Right ventricle myocardium inferior (tissue), 1 donor: ENCODE results near the gene FNDC5. TPM values are rescaled to one million over a fixed set of nuclear protein-coding genes. Genes with fewer than 3 reads are reported as not detected.

Source experiments
- ATAC-seq: fragments of 200-7000 bp; cut with Tn5 transposase; one replicate; pipeline ENCODE4 v1.9.1; 2020; ENCODE audit warnings: mild to moderate bottlenecking, moderate library complexity
- DNase-seq: peaks from one replicate; pipeline ENCODE4 v3.0.0; 2021; ENCODE audit errors: missing footprints
- intact Hi-C: fragments of 100-400 bp; cut with DNase I; formaldehyde crosslinking; loops from one replicate; pipeline ENCODE4 v1.11.0; 2022
- total RNA-seq: library from RNA; stranded (reverse); fragmentation: NEBNext Ultra II Directional; extraction: Animal tissue kit (Norgen Biotek cat#: 25700); gene quantifications from one replicate; pipeline ENCODE4 v1.2.1, GENCODE V29; 2021
- donor health status: DM: no; HTN: yes; CAD: no; lungs with severe emphysema.

Gene FNDC5
- total RNA-seq, 1 donor from 2014 or later = 139 TPM

DNA sequence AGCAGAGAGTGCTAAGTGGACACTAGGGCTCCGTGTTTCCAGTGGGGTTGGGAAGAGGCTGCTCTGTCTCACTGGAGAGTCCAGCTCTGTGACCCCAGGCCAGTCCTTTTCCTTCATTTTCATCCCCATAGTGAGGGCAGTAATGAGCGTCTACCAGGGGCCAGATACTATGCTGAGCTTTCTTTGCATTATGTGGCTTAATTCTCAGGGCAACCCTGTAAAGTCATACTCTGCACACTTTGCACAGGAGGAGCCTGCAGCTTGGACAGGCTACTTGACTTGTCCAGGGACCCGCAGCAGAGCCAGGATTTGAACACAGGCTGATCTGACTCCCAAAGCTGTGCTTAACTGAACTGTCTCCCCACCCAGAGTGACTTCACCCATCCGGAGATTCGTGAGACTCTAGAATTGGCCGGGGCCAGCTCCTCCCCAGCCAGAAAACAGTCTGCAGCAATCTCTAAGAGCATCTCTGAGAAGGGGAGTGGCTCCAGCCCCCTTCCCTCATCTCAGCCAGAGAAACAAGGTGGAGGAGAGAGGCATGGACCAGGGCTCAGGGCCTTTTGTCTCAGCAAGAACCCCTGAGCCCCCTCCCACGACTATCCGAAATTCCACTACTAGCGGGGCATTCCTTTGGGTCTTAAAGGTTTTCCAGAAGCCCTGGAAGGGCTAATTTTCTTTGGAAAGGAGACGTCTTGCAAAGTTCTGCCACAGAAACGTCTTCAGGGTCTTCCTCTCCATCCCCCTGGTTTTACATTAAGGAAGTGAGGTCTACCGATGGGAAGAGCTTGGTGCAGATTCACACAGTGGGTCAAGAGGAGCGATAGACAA, 866 bp upstream of the FNDC5 start:
- ATAC-seq (peak; percentile 26), DNase-seq (no peak)
- intact Hi-C loops = loop anchor here (2.0 to 5.0 kb wide), 2 partner anchors 55 to 169 kb away; partner anchors contain the start of genes S100PBP, SYNC and YARS1

DNA sequence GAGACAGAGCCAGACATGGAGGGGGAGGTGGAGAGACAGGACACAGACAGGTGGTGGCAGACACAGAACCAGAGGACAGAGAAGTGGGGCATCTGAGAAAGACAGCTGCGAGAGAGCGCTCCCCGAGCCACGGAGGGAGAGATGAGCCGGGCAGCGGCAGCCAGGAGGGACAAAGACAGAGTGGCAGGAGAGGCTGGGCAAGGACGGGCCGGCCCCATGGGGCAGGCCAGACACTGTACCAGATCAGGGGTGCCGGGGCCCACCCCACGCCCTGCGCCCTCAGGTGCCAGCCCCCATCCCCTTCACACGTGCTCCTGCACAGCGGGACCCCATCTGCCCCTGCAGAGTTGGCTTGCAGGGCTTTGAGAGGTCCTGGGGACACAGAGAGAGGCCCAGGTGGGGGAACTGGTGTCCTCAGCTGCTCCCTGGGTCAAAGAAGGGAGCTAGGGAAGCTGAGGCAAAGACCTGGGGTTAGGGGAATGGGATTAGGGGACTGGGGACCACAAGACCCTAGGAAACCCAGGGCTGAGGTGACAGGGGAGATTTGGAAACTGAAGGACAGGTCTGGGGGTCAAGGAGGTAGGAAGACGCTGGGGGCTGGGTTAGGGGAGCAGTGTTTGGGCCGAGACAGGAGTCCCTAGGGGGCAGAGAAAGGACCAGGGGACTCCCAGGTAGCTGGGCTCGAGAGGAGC, 643 bp downstream of the FNDC5 start:
- DNase-seq (no peak), ATAC-seq (no peak)
- intact Hi-C loops = loop anchor here (5.0 kb wide), 1 partner anchor 168 kb away; the partner anchor contains the start of gene SYNC

DNA sequence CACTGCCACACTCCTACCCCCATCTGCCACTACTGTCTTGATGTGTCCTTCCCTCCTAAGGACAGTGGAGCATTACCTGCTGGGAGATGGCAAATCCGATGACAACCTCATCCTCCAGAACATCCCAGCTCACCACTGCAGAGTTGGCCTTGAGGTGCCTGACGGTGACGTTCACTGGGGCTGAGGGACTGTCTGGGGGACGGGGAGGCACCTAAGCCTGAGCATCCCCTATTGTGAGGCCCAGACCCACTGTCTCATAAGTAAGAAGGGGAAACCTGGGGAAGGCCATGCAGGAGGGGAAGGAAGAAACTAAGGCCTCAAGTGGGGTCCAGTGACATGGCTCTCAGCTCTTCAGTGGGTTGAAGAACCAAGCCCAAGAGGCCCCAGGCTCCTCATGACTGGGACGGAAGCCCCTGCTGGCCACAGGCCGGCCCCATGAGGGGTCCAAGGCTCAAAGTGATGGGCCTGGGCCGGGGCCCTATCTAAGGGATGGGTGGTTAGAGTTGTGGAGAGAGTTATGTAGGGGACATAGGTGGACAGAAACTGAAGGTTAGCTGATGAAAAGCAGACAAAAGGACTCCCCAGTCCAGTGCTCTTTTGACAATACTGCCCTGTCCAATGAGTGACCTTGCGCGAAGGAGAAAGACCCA, 1.8 kb downstream of the FNDC5 start:
- no peak for ATAC-seq
- intact Hi-C loops = no loop called here
- DNase-seq = no peak

- intact Hi-C loops = no loop called here
- ATAC-seq (no peak), DNase-seq (no peak)
Measured at GRCh38 chr1:32868085-32868484, 2.6 kb downstream of the FNDC5 start.

DNA sequence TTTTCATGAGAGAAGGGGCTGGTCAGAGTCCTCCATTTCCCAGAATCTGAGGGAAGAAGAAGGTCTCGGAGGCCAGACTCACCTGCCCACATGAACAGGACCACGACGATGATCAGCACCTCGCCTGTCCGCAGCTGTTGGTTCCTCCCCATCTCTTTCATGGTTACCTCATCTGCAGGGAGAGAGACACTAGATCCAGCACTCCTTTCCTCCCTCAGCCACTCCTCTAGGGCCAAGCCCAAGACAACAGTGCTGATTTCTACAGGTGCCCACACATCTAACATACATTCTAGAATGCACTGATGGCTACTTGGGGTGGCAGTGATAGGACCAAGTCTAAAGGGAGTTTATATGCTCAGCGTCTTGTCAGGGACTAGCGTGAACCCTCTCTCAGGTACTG, 3.0 kb downstream of the FNDC5 start:
- DNase-seq (no peak), ATAC-seq (no peak)
- intact Hi-C loops = no loop called here

DNA sequence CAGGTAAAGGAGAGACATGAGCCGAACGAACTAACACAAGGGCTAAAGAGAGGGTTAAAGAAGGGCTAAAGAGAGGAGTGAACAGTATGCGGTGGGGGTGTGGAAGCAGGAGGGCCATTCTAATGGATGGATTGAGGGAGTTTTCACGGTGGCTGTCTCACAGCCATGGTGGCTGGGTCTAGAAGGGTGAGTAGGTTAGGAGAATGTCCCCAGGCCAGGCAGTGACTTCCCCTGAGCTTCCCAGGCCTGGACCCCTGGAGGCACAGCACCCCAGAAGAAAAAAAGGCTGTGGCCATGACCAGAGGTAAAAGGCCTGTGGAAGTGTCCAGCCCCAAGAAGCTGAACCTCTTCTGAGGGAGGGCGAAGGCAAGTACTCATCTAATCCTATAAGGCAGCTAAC, 3.6 kb downstream of the FNDC5 start:
- intact Hi-C loops = no loop called here
- DNase-seq = no peak
- no peak for ATAC-seq

DNA sequence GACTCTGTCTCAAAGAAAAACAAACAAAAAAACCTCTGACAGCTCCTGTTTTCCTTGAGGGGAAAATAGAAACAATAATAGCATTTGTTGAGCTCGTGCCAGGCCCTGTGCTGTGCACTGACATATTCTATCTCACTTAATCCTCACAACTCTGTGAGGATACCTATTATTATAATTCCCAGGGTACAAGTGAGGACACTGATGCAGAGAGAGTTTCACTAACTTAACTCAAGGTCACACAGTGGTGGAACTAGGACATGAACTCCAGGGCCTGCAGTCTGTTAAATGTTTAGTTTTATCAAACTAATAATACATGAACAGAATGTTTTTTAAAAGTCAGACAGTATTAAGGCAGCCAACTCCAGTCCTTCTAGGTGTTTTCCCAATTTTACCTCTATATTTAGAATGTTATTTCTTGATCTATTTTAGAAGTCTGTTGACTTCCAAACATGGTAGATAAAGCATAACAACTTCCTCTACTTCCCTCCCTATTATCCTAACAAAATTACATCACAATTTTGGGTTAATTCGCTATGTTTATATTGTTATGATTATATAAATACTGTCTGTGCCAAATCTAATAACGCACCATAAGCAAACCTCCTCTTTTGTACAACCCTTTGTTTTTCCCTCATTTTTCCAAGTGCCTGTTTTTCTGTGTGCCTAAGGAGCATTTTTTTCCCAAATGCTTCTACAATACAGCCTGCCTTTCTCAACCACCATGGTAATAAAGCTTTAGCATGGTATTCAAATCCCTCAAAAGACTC, 4.9 kb downstream of the FNDC5 start:
- intact Hi-C loops = no loop called here
- ATAC-seq = no peak
- no peak for DNase-seq

DNA sequence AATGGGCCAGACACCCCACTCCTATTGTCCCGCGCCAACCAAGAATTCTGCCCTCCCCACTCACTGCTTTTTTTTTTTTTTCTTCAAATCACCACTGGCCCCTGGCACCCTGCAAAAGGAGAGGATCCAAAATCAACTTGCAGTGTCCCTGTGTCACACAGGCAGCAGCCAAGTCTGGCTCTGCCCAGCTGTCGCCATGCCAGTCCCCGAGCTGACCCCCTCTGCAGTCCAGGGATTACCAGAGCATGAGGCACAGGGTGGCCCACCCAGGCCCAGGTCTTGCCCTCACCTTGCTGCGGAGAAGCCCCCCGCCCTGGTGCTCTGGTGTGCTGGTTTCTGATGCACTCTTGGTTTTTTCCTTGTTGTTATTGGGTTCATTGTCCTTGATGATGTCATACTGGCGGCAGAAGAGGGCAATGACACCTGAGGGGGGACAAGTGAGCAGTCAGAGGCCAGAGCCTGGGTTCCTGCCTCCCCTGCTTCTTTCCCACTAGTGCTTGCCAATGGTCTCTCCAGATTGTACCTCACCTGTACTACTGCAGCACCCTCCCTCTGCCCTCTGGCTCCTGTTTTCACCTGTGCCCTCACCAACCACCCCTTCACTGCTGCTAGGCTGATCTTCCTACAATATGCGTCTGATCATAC, 6.2 kb downstream of the FNDC5 start:
- intact Hi-C loops = no loop called here
- DNase-seq (no peak), ATAC-seq (peak; percentile 55)

DNA sequence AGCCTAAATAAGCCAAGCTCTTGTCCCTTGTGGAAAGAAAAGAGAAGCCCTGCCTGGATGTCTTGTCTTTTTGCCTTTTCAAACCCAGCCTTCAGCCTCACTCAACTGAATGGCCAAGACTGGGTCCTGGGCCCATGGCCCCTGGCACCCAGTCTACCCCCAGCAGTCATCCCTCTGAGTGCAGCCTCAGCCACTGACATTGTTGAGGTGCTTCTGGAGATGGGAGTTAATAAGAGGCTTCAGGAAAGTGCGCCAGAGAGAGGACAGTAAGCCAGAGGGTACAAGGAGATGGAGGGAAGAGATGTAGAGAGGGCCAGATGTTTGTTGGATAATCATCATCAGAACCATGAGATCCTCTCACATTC, 6.8 kb downstream of the FNDC5 start:
- intact Hi-C loops = no loop called here
- no peak for DNase-seq
- no peak for ATAC-seq

DNA sequence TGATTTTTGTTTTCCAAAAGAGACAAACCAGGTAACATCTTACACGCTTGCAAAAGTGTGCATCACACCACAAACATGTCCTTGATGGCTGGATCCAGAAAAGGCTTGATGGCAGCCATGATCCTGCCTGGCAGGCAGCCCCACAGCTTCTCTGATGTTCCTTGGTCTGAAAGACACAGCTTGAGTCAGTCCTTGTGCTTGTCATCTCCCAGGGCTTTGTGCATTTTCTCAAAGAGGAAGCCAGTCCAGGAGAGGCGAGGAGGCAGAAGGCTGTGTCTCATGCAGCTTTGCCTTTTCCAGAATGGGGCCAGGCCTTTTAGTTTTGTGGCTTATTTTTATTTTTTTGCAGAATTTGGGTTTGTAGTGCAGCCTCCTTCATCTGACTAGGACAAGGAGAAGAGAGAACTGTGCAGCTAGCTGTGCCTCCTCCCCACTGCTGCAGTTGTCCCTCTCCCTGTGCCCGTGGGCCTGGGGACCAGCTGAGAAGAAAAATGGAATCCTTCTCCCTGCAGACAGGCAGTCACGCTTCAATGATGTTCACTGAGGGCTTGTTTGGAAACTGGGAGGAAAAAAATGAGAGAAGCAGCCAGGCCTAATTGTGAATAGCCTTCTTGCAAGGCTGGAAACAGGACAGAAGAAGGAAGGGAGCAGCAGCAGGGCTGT, 7.4 kb downstream of the FNDC5 start:
- intact Hi-C loops = no loop called here
- DNase-seq (no peak), ATAC-seq (no peak)

DNA sequence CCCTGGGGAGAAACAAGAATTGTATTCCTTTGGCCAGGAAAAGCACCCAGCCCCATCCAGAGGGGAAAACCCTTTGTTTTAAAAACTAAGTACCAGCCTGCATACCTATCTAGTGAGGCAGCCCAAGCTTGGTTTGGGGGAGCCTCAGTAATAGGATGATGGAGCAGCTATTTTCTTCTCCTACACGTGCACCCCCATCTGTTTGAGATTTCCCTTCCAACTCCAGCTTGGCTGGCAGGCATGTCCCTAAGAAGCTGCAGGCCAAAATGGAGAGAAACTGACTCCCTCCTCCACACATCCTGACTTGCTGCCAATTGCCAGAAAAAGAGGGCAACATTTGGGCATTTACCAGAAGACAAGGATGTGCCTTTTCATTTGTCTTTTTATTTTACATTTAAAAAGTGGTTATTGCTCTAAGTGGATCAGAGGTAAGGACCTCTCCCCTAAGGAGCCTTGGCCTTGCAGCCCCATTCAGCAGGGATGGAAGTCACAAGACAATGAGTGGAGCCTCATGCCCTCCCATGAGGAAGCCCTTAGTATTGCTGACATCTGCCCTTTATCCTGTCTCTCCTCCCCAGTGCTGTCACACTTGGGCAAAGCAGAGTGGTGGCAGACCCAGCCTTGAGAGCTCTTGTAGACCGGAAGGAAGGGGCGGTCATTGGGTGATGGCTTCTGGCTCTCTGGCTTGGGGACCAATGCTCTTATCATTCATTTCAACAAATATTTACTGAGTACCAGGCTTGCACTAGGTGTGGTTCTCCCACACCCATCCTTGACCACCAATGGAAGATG, 8.6 kb downstream of the FNDC5 start:
- ATAC-seq (no peak), DNase-seq (no peak)
- intact Hi-C loops = no loop called here

- intact Hi-C loops = no loop called here
- ATAC-seq (no peak), DNase-seq (no peak)
Measured at GRCh38 chr1:32860566-32860965, 10.1 kb downstream of the FNDC5 start.

GRCh38 chr1:32859915-32860314, 10.8 kb downstream of the FNDC5 start:
- intact Hi-C loops = no loop called here
- DNase-seq (no peak), ATAC-seq (no peak)

DNA sequence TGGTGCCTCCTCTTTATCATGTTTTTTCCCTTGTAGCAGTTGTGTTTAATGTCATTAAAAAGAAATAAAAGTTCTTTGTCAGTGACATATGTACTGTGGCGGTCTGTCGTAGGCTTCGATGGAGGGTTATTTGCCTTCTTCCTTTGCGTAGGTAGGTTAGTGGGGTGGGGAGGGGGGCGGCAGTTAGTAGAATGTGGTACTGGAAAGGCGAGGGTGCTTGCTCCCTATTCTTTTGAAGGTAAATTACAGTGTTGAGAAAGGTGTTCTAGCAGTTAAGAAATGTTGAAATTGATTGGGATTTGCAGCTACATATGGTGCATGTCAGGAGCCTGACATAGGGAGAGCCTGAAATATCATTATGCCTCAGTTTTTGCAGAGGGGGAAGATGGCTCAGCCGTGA, 11.9 kb downstream of the FNDC5 start:
- intact Hi-C loops = no loop called here
- no peak for DNase-seq
- no peak for ATAC-seq

GRCh38 chr1:32858136-32858535, 12.6 kb downstream of the FNDC5 start:
- no peak for DNase-seq
- intact Hi-C loops = no loop called here
- no peak for ATAC-seq

DNA sequence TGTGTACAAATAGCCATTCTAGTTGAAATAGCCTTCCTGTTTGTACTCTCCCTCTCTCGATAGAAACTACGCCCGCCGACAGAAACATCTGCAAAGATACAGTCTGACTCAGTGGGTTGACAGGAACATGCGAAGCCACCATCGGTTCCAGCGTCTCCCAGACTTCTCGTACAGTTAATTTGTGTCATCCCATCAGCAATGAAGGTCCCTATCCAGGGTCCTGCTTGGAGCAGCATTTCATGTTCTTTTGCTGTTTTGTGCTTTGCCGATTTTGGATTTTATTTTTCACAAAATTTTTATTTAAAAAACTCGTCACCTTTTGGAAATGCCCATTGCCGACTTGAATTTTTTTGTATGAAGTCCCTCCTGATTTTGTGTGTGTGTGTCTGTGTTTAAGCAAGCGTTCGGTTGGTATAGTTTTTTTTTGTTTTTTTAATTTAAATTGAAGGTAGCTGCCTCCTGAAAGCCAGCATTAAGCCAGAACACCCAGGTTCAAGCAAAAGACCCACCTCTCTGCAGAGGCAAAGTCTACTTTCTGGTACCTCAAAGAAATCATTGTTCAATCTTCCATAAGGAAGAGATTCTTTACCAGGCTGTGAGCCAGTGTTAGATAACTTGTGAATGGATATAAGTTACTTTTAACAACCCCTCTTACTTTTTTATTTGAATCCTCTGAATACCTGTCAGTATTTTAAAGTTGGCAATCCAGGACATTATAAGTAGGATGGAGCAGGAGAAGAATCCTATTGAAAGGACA, 14.7 kb downstream of the FNDC5 start:
- ATAC-seq (no peak), DNase-seq (no peak)
- intact Hi-C loops = no loop called here
